ENCODE data around the gene NXPH3.

NXPH3 gene

DNA sequence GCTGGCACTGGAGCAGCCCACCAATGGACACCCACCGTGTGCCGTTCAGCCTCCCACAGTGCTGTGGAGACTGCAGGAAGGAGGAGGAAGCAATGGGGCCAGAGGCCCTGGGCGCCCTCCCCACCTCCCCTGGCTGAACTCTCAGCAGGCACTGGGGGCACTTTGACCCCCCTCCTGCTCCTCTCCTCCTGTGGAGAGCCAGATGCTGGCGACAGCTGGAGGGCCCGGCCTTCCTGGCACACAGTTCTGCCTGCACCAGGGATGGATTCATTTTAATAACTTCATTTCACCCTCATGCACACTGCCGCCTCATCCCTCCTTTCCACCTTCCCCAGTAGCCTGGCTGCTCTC lies 6.0 kb downstream of the NXPH3 start:
- TF ChIP-seq, protein P1, sequence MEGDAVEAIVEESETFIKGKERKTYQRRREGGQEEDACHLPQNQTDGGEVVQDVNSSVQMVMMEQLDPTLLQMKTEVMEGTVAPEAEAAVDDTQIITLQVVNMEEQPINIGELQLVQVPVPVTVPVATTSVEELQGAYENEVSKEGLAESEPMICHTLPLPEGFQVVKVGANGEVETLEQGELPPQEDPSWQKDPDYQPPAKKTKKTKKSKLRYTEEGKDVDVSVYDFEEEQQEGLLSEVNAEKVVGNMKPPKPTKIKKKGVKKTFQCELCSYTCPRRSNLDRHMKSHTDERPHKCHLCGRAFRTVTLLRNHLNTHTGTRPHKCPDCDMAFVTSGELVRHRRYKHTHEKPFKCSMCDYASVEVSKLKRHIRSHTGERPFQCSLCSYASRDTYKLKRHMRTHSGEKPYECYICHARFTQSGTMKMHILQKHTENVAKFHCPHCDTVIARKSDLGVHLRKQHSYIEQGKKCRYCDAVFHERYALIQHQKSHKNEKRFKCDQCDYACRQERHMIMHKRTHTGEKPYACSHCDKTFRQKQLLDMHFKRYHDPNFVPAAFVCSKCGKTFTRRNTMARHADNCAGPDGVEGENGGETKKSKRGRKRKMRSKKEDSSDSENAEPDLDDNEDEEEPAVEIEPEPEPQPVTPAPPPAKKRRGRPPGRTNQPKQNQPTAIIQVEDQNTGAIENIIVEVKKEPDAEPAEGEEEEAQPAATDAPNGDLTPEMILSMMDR (IDR thresholded peaks at IDR 0.05; ENCODE audit: low read depth, low read length), result no peak
- H3K4me3 ChIP-seq (ENCODE audit: low read depth, low read length), result no peak overlapping the region

DNA sequence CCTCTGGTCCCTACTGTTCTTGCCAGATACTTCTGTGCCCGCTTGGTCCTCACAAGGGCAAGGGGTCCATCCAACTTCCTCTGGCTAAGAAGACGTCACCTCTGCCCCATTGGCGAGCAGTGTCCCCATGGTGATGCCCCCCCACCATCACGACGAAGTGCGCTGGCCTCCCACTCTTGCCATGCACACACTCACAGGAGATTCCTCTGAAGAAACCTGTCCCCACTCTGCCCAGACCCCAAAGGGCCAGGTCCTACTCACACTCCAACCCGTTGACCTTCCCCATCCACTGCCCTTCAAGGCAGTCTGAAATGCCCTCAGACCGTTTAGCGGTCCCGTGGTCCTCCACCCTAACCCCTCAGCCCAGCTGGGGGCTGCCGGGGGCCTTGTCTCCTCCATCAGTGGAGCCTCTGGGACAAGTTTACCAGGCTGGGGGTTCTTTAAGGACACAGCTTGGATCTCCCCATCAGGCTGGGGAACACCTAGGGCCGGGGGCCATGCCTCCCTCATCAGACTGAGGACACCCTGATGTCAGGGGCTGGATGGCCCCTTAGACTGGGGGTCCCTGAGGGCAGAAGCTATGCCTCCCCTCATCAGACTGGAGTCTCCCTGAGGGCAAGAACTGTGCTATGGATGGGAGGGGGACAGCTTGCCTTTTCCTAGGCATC lies 6.5 kb downstream of the NXPH3 start:
- TF ChIP-seq, protein P1 (IDR thresholded peaks at IDR 0.05; ENCODE audit: low read depth, low read length), result no peak
- H3K4me3 ChIP-seq (ENCODE audit: low read depth, low read length), result no peak overlapping the region

DNA sequence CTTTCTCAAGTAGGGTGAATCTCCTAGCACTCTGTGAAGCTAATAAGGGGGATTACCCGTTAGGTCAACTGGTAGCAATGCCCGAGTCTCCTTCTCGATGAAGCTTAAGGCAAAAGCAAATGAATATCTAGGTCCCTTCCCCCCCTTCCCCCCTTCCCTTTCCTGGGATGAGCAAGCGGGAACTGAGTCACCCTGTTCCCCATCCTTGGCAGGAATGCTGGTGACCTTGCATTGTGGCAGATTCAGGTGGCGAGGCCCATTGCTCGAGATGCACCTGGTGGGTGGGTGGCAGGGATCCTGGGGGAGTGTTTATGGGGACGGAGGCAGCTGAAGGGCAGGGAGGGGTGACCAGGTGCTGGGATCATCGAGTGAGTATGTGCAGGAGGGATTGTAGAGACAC lies 7.1 kb downstream of the NXPH3 start:
- TF ChIP-seq, protein P1 (IDR thresholded peaks at IDR 0.05; ENCODE audit: low read depth, low read length), result no peak
- H3K4me3 ChIP-seq (ENCODE audit: low read depth, low read length), result no peak overlapping the region

DNA sequence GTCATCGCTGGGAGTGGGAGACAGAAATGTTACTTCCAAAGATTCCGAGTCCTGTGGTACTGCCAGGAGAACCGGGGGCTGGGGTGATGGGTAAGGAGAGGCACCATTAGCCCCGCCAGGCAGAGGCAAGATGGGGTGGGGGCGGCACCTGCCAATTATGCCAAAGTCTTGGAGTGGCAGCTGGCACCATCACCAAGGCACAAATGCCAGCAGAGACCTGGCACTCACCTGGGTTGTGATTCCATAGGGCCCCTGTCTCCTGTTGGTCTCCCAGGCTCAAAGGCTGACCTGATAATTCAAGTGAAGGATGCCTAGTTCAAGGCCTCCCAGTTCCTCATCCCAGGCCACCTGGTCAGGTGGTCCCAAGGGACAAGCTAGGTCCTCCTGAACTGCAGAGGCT lies 7.6 kb downstream of the NXPH3 start:
- TF ChIP-seq, protein P1 (IDR thresholded peaks at IDR 0.05; ENCODE audit: low read depth, low read length), result no peak
- no peak overlapping the region for H3K4me3 ChIP-seq (ENCODE audit: low read depth, low read length)

DNA sequence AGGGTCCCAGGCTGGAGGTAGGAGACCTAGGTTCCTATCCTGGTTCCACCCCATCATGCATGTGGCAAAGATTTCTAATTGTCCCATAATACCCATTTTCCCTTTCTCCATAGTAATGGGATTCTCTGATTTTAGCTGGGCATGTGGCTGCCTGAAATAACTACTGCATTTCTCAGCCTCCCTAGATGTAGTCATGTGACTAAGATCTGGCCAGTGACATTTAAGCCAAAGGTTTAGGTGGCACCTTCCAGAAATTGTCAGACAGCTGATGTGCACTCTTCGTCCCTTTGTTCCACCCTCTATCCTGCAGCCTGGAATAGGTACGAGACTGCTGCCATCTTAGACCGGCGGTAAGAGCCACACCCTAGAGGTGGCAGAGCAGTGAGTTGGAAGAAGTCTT lies 8.2 kb downstream of the NXPH3 start:
- no peak overlapping the region for H3K4me3 ChIP-seq (ENCODE audit: low read depth, low read length)
- TF ChIP-seq, protein P1 (IDR thresholded peaks at IDR 0.05; ENCODE audit: low read depth, low read length), result no peak

DNA sequence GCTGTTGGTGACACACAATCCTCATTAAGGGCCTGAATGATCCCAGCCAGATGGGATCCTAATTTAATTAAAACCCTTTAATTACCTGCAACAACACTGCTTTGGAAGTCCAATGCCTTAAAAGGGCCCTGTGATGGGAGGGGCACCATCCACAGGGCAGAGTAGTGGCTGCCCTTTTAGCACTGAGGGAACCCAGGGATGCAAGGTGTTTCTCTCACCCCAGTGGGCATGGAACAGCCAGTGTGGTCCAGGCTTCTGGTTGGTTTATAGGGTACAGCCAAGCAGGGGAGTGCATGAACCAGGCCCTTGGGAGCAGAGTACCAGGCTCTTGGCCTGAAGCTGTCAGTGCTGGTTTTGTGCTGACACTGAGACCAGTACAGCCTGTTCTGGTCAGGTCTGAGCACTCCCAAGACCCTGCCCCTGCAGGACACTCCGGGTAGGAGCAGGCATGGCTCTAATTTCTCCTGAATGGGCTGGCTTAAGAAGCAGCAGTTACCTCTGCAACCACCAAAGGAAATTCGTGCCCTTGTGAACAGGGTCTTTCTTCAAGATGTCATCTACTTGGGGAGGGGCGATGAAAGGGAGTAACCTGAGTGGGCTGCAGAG lies 9.9 kb downstream of the NXPH3 start:
- TF ChIP-seq, protein P1 (IDR thresholded peaks at IDR 0.05; ENCODE audit: low read depth, low read length), result no peak
- no peak overlapping the region for H3K4me3 ChIP-seq (ENCODE audit: low read depth, low read length)

DNA sequence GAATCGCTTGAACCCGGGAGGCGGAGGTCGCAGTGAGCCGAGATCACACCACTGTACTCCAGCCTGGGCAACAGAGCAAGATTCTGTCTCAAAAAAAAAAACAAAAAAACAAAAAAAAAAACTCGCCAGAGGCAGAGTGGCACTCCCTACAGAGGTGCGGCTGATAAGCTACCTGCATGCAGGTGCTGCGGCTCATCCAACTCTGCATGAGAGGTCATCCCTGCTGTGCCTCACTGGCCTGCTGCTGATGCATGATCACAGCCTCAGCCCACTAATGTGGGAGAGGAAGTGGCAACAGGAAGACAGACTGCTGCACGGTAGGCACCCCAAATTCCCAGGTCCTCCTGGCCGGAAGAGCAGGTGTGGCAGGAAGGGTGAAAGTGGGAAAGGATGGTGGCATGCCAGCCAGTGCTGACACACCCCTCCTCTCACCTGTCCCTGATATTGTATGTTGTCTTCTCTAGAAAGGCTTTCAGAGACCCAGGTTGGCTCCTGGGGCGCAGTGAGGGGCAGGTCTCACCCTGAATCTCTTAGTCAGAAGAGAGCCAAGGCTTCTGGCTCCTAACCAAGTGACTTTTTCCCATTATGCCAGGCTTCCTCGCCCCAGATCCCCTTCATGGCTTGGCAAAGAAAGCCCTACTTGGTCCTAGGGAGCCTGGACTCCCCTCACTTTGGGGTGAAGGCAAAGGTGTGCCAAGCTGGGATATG lies 11.8 kb downstream of the NXPH3 start:
- TF ChIP-seq, protein P1 (IDR thresholded peaks at IDR 0.05; ENCODE audit: low read depth, low read length), result no peak
- no peak overlapping the region for H3K4me3 ChIP-seq (ENCODE audit: low read depth, low read length)

Measured in WI38 (cell line).